ENCODE measurements around the gene OR1L1.
A peak's percentile ranks its signal among the peaks of the same experiment; 100 is the strongest.

OR1L1 gene, protein sequence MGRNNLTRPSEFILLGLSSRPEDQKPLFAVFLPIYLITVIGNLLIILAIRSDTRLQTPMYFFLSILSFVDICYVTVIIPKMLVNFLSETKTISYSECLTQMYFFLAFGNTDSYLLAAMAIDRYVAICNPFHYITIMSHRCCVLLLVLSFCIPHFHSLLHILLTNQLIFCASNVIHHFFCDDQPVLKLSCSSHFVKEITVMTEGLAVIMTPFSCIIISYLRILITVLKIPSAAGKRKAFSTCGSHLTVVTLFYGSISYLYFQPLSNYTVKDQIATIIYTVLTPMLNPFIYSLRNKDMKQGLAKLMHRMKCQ

DNA sequence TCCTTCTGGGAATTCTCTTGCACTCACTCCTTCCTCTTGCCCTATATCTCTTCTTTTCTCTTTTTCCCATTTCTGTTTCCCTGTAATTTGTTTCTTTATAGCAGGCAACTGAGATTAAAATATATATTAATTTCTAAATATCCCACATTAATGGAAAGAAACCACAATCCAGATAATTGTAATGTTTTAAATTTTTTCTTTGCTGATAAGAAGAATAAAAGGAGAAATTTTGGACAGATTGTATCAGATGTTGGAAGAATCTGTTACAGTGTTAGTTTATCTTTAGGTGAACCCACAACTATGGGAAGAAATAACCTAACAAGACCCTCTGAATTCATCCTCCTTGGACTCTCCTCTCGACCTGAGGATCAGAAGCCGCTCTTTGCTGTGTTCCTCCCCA lies at the start of gene OR1L1:
TSS of gene OR1L1 (plus strand) at position 301 of the 400 bp plus-strand sequence. CDS start at position 301, 0 bp downstream.
- DNase-seq (ENCODE audit: low read depth): no peak
- no peak within 1 kb of the TSS for H3K4me3 ChIP-seq (ENCODE audit: low read length)
- TF ChIP-seq, protein P1, sequence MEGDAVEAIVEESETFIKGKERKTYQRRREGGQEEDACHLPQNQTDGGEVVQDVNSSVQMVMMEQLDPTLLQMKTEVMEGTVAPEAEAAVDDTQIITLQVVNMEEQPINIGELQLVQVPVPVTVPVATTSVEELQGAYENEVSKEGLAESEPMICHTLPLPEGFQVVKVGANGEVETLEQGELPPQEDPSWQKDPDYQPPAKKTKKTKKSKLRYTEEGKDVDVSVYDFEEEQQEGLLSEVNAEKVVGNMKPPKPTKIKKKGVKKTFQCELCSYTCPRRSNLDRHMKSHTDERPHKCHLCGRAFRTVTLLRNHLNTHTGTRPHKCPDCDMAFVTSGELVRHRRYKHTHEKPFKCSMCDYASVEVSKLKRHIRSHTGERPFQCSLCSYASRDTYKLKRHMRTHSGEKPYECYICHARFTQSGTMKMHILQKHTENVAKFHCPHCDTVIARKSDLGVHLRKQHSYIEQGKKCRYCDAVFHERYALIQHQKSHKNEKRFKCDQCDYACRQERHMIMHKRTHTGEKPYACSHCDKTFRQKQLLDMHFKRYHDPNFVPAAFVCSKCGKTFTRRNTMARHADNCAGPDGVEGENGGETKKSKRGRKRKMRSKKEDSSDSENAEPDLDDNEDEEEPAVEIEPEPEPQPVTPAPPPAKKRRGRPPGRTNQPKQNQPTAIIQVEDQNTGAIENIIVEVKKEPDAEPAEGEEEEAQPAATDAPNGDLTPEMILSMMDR (IDR thresholded peaks at IDR 0.05; ENCODE audit: insufficient read depth, low read depth, low read length, missing control alignments): no peak

DNA sequence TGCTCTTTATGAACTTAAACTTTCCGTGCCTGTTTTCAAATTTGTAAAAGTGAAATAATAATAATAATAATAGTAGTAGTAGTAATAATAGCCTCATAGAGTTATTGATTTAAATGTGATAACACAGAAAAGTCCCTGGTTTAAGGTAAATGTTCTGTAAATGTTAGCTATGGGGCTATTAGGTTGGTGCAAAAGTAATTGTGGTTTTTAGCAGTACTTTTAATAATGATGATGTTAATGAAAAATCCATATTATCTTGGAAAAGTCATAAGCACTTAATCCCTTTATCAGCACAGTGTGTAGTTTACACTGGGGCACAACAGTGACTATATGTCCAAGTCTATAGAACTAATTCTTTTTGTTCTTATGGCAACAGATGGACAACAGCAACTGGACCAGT lies 47.2 kb upstream of the OR1L1 start, which contains the start of gene OR1Q1:
TSS of gene OR1Q1 (plus strand) at position 377 of the 400 bp plus-strand sequence. CDS start at position 377, 0 bp downstream.
- TF ChIP-seq, protein P1 (IDR thresholded peaks at IDR 0.05; ENCODE audit: insufficient read depth, low read depth, low read length, missing control alignments): no peak
- no peak for DNase-seq (ENCODE audit: low read depth)
- H3K4me3 ChIP-seq (ENCODE audit: low read length): no peak within 1 kb of the TSS

DNA sequence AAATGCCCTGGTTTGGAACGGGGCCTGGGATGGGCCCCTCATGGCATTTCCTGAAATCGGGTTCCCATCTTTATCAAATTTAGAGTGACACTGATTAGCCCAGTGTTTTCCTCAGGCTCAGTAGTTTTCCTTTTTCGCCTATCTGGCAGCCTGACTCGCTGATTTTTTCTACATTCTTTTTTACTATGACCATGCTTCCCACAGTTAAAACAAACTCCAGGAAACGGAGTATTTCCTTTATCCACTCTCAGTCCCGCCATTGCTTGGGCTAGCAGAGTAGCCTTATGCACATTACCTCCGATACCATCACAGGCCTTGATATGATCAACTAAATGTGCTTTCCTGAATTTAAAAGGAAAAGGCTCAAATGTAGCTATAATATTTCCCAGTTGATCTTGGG lies 41.5 kb upstream of the OR1L1 start:
- DNase-seq (ENCODE audit: low read depth): no peak
- H3K4me3 ChIP-seq (ENCODE audit: low read length): no peak overlapping the region
- TF ChIP-seq, protein P1 (IDR thresholded peaks at IDR 0.05; ENCODE audit: insufficient read depth, low read depth, low read length, missing control alignments): no peak

DNA sequence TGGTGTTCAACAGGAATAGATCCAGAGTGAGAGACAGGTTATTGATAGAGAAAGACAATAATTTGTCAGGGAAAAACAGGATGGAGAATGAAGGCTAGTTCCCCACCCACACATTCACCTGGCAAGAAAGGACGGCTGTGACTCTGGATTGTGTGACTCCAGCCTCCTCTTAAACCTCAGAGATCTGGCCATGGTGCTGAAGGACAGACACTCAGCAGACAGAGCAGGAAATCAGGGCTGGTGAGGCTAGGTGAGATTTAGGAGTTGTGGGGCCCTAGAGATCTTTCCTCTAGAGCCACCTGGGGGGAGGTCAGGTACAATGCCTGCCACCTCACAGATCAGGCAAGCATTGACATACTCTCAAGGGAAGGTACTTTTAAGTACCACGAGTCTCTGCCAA lies 19.3 kb upstream of the OR1L1 start:
- DNase-seq (ENCODE audit: low read depth): peak; percentile 43
- H3K4me3 ChIP-seq (ENCODE audit: low read length): no peak overlapping the region
- TF ChIP-seq, protein P1 (IDR thresholded peaks at IDR 0.05; ENCODE audit: insufficient read depth, low read depth, low read length, missing control alignments): no peak

DNA sequence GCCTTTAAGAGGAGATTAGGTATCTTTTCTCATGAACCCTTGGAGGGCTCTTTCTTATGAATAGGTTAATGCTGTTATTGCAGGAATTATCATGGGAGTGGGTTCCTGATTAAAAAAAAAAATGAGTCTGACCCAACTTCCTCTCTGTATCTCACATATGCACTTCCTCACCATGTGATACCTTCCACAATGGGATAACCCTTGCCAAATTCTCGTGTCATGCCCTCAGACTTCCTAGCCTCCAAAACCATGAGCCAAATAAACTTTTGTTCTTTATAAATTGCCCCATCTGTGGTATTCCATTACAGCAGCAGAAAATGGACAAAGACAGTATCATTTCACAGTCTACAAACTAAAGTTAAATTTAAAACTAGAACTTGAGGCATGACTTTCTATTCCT lies 5.1 kb upstream of the OR1L1 start:
- no peak for DNase-seq (ENCODE audit: low read depth)
- H3K4me3 ChIP-seq (ENCODE audit: low read length): no peak overlapping the region
- TF ChIP-seq, protein P1 (IDR thresholded peaks at IDR 0.05; ENCODE audit: insufficient read depth, low read depth, low read length, missing control alignments): no peak

DNA sequence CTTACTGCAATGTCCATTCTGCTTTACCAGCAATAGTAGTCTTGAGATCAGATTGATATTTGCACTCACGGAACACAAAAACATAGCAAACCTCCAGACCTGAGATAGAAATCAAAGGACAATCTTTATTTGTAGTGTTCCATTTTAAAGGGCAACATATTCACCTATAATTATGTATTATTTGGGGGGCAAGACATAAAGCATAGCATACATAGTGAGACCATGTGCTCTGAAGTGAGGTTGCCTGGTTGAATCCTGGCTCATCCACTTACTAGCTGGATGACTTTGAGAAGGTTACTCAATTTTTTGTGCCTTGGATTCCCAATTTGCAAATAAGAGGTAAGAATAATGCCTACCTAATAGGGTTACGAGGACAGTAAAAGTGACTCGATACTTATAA lies 4.0 kb upstream of the OR1L1 start, which contains the start of gene OR1B1:
TSS of gene OR1B1 (minus strand) at position 101 of the 400 bp plus-strand sequence.
- TF ChIP-seq, protein P1 (IDR thresholded peaks at IDR 0.05; ENCODE audit: insufficient read depth, low read depth, low read length, missing control alignments): no peak
- H3K4me3 ChIP-seq (ENCODE audit: low read length): no peak within 1 kb of the TSS
- no peak for DNase-seq (ENCODE audit: low read depth)

DNA sequence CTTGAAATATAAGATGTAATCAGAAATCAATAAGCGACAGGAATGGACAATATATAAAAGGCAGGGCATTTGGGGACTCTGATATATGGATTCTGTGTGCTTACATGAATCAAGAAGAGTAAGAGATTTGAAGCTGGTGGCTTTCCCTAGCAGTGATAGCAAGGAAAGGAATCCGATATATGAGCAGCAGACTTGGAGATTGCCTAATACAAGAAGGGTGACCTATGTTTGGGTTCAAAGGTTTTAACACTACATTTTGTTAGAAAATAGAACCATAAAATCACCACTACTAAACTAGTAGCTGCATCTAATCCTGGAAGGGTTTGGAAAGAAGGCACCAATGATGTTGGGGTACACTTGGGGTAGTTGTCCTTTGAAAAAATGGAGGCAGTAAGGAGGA lies 11.0 kb downstream of the OR1L1 start:
- TF ChIP-seq, protein P1 (IDR thresholded peaks at IDR 0.05; ENCODE audit: insufficient read depth, low read depth, low read length, missing control alignments): no peak
- no peak overlapping the region for H3K4me3 ChIP-seq (ENCODE audit: low read length)
- no peak for DNase-seq (ENCODE audit: low read depth)
